H1 (cell line): ENCODE measurements around the gene AQP6.
"Not testable (repeated sequence)": the region's sequence is repeated elsewhere in the genome, so short reads cannot be mapped to it uniquely, and the experiment has no call there.

Experiments used
- BACH1 ChIP-seq: IDR thresholded peaks from 2 replicates; pipeline ENCODE4 v1.6.1; 2012; ENCODE audit warnings: low read length, improper control_type of control experiment
- BCL11A ChIP-seq, 2 experiments: IDR thresholded peaks; one replicate each; pipeline ENCODE4 v1.6.1; 2011; ENCODE audit warnings: low read depth in 2 of 2, low read length in 2 of 2, mild to moderate bottlenecking in 2 of 2
- BRCA1 ChIP-seq: IDR thresholded peaks from 2 replicates; pipeline ENCODE4 v1.6.1; 2012; ENCODE audit warnings: low read depth, low read length, improper control_type of control experiment
- CTCF ChIP-seq, 3 experiments: IDR thresholded peaks; 1 replicate in 2 of 3; 2 replicates in 1 of 3; pipeline versions ENCODE4 v1.5.1 to v1.6.1; 2011; ENCODE audit warnings: low read length in 3 of 3, mild to moderate bottlenecking in 3 of 3, inconsistent platforms in 2 of 3, low read depth in 1 of 3, moderate library complexity in 1 of 3; ENCODE audit not compliant: insufficient read depth in 1 of 3; ENCODE audit errors: control extremely low read depth in 1 of 3
- EP300 ChIP-seq, 2 experiments: IDR thresholded peaks; 1 replicate in 1 of 2; 2 replicates in 1 of 2; pipeline ENCODE4 v1.6.1; 2011 to 2012; ENCODE audit warnings: low read depth in 2 of 2, low read length in 2 of 2, mild to moderate bottlenecking in 2 of 2, borderline replicate concordance in 1 of 2, inconsistent platforms in 1 of 2, moderate library complexity in 1 of 2
- EZH2 ChIP-seq: fragments of 200-600 bp; sonication (generic); IDR thresholded peaks from 2 replicates; pipeline ENCODE4 v1.7.1; 2012; ENCODE audit warnings: low read depth, mild to moderate bottlenecking, moderate library complexity, low read length, inconsistent platforms; ENCODE audit not compliant: severe bottlenecking
- POLR2A ChIP-seq, 2 experiments: IDR thresholded peaks; 1 replicate in 1 of 2; 2 replicates in 1 of 2; pipeline ENCODE4 v1.6.1; 2011; ENCODE audit warnings: low read depth in 2 of 2, low read length in 2 of 2, mild to moderate bottlenecking in 2 of 2; ENCODE audit errors: control extremely low read depth in 1 of 2
- USF2 ChIP-seq: IDR thresholded peaks from 2 replicates; pipeline ENCODE4 v1.6.1; 2011; ENCODE audit warnings: low read length, improper control_type of control experiment
- YY1 ChIP-seq: IDR thresholded peaks from 2 replicates; pipeline ENCODE4 v1.6.1; 2011; ENCODE audit warnings: low read depth, mild to moderate bottlenecking, low read length

GRCh38 chr12:49986476-49986875 lies 13.7 kb downstream of the AQP6 start:
- TF ChIP-seq EP300 (IDR thresholded peaks at IDR 0.05; ENCODE audit: borderline replicate concordance in 1 of 2, low read depth in 2 of 2, low read length in 2 of 2); EZH2; CTCF (IDR thresholded peaks at IDR 0.05; ENCODE audit: control extremely low read depth in 1 of 3, insufficient read depth in 1 of 3, low read depth in 1 of 3, low read length in 3 of 3); YY1; BCL11A (IDR thresholded peaks at IDR 0.05; ENCODE audit: low read depth in 2 of 2, low read length in 2 of 2); BRCA1; BACH1; USF2; POLR2A (IDR thresholded peaks at IDR 0.05; ENCODE audit: control extremely low read depth in 1 of 2, low read depth in 2 of 2, low read length in 2 of 2): not testable (repeated sequence)
